ENCODE measurements around the gene ARL11.

GRCh38 chr13:49638744-49639072 lies 10.4 kb downstream of the ARL11 start:
- no peak for TF ChIP-seq POLR2A (IDR thresholded peaks at IDR 0.05)
- no peak for TF ChIP-seq CTCF (IDR thresholded peaks at IDR 0.05)
- no peak for TF ChIP-seq POLR2AphosphoS5 (IDR thresholded peaks at IDR 0.05)
- TF ChIP-seq EP300 (IDR thresholded peaks at IDR 0.05): no peak
